ENCODE results near the gene SERHL2.

DNA sequence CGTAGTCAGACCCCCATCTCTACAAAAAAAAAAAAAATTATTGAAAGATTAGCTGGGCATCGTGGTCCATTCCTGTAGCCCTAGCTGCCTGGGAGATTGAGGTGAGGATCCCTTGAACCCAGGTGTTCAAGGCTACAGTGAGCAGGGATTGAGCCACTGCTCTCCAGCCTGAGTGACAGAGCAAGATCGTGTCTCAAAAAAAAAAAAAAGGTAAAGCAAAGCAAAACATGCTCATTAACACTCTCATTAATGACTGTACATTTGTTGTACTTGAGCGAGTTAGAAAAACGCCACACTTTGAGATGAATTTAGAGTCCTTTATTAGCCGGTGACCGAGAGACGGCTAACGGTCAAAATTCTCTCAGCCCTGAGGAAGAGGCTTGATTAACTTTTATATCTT is 6.2 kb upstream of the SERHL2 start:
- TF ChIP-seq, protein P1, sequence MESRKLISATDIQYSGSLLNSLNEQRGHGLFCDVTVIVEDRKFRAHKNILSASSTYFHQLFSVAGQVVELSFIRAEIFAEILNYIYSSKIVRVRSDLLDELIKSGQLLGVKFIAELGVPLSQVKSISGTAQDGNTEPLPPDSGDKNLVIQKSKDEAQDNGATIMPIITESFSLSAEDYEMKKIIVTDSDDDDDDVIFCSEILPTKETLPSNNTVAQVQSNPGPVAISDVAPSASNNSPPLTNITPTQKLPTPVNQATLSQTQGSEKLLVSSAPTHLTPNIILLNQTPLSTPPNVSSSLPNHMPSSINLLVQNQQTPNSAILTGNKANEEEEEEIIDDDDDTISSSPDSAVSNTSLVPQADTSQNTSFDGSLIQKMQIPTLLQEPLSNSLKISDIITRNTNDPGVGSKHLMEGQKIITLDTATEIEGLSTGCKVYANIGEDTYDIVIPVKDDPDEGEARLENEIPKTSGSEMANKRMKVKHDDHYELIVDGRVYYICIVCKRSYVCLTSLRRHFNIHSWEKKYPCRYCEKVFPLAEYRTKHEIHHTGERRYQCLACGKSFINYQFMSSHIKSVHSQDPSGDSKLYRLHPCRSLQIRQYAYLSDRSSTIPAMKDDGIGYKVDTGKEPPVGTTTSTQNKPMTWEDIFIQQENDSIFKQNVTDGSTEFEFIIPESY (IDR thresholded peaks at IDR 0.05; ENCODE audit: borderline replicate concordance, low read depth), result no peak
- TF ChIP-seq, protein P2, sequence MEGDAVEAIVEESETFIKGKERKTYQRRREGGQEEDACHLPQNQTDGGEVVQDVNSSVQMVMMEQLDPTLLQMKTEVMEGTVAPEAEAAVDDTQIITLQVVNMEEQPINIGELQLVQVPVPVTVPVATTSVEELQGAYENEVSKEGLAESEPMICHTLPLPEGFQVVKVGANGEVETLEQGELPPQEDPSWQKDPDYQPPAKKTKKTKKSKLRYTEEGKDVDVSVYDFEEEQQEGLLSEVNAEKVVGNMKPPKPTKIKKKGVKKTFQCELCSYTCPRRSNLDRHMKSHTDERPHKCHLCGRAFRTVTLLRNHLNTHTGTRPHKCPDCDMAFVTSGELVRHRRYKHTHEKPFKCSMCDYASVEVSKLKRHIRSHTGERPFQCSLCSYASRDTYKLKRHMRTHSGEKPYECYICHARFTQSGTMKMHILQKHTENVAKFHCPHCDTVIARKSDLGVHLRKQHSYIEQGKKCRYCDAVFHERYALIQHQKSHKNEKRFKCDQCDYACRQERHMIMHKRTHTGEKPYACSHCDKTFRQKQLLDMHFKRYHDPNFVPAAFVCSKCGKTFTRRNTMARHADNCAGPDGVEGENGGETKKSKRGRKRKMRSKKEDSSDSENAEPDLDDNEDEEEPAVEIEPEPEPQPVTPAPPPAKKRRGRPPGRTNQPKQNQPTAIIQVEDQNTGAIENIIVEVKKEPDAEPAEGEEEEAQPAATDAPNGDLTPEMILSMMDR (IDR thresholded peaks at IDR 0.05), result no peak
- TF ChIP-seq SMC3 (IDR thresholded peaks at IDR 0.05; ENCODE audit: low read depth, low read length), result no peak
- no peak for TF ChIP-seq EZH2phosphoT487 (IDR thresholded peaks at IDR 0.05; ENCODE audit: borderline replicate concordance, low read depth)
- no peak for TF ChIP-seq EP300 (IDR thresholded peaks at IDR 0.05; ENCODE audit: borderline replicate concordance in 1 of 2, low read depth in 1 of 2, low read length in 1 of 2)
- TF ChIP-seq YY1 (IDR thresholded peaks at IDR 0.05; ENCODE audit: low read depth), result no peak
- TF ChIP-seq JUND (IDR thresholded peaks at IDR 0.05), result no peak
- TF ChIP-seq, protein P3, sequence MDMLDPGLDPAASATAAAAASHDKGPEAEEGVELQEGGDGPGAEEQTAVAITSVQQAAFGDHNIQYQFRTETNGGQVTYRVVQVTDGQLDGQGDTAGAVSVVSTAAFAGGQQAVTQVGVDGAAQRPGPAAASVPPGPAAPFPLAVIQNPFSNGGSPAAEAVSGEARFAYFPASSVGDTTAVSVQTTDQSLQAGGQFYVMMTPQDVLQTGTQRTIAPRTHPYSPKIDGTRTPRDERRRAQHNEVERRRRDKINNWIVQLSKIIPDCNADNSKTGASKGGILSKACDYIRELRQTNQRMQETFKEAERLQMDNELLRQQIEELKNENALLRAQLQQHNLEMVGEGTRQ (IDR thresholded peaks at IDR 0.05; ENCODE audit: borderline replicate concordance, low read depth, low read length), result no peak
- TF ChIP-seq, protein P4, sequence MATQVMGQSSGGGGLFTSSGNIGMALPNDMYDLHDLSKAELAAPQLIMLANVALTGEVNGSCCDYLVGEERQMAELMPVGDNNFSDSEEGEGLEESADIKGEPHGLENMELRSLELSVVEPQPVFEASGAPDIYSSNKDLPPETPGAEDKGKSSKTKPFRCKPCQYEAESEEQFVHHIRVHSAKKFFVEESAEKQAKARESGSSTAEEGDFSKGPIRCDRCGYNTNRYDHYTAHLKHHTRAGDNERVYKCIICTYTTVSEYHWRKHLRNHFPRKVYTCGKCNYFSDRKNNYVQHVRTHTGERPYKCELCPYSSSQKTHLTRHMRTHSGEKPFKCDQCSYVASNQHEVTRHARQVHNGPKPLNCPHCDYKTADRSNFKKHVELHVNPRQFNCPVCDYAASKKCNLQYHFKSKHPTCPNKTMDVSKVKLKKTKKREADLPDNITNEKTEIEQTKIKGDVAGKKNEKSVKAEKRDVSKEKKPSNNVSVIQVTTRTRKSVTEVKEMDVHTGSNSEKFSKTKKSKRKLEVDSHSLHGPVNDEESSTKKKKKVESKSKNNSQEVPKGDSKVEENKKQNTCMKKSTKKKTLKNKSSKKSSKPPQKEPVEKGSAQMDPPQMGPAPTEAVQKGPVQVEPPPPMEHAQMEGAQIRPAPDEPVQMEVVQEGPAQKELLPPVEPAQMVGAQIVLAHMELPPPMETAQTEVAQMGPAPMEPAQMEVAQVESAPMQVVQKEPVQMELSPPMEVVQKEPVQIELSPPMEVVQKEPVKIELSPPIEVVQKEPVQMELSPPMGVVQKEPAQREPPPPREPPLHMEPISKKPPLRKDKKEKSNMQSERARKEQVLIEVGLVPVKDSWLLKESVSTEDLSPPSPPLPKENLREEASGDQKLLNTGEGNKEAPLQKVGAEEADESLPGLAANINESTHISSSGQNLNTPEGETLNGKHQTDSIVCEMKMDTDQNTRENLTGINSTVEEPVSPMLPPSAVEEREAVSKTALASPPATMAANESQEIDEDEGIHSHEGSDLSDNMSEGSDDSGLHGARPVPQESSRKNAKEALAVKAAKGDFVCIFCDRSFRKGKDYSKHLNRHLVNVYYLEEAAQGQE (IDR thresholded peaks at IDR 0.05; ENCODE audit: low read depth, low read length), result no peak
- no peak for TF ChIP-seq RCOR1 (IDR thresholded peaks at IDR 0.05; ENCODE audit: low read length)
- no peak for TF ChIP-seq RFX5 (IDR thresholded peaks at IDR 0.05; ENCODE audit: low read length)
